GM23248 (cell line): ENCODE measurements around the gene THSD4.

Experiments
- EZH2 ChIP-seq: fragments of 200-600 bp; sonication (generic); IDR thresholded peaks from 2 replicates; pipeline ENCODE4 v1.6.1; 2018; ENCODE audit warnings: antibody characterized with exemption, mild to moderate bottlenecking; ENCODE audit not compliant: insufficient read depth, poor library complexity, severe bottlenecking
- EZH2phosphoT487 ChIP-seq: fragments of 200-600 bp; sonication (generic); IDR thresholded peaks from 2 replicates; pipeline ENCODE4 v1.6.1; 2018; ENCODE audit warnings: antibody characterized with exemption, moderate library complexity, mild to moderate bottlenecking, low read depth; ENCODE audit not compliant: insufficient read depth

DNA sequence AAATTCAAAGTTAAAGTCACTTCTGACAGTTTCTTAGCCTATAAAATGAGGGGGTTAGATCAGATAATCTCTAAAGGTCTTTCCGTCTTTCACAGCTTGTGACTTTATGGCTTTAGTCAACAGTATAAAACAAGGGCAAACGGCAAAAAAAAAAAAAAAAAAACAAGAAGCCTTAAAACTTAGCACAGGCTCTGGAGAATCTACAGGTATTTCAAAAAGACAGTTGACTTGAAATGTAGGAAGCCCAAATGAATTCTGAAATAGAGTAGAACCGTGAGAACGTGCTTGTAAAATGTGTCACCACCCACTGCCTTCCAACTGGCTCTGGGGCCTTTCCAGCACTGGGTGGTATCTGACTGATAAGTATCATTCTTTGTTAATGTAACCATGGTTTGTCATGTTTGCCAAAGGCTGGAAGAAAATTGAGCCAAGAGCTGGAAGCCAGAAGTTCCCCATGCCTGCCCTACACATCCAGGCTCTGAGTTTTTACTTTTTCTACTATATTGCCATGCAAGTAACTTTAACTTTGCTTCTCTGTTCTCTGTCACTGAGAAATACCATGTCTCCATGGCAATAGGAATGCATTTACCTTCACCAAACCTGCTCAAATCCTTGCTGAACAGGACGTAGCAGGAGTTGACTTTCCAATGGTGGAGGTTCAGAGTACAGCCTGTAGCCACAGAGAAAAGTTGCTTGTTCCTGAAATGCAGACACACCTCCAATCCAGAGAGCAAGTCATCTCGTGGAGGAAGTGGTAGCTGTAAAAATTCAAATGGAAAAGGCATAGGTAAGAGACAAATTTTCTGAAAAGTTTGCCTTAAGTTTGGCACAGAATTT, 35.8 kb upstream of the THSD4 start:
- no peak for TF ChIP-seq EZH2
- TF ChIP-seq EZH2phosphoT487: no peak
